ENCODE data around the gene LIMK1.
"Not testable (repeated sequence)": the region's sequence is repeated elsewhere in the genome, so short reads cannot be mapped to it uniquely, and the experiment has no call there.

The LIMK1 gene

DNA sequence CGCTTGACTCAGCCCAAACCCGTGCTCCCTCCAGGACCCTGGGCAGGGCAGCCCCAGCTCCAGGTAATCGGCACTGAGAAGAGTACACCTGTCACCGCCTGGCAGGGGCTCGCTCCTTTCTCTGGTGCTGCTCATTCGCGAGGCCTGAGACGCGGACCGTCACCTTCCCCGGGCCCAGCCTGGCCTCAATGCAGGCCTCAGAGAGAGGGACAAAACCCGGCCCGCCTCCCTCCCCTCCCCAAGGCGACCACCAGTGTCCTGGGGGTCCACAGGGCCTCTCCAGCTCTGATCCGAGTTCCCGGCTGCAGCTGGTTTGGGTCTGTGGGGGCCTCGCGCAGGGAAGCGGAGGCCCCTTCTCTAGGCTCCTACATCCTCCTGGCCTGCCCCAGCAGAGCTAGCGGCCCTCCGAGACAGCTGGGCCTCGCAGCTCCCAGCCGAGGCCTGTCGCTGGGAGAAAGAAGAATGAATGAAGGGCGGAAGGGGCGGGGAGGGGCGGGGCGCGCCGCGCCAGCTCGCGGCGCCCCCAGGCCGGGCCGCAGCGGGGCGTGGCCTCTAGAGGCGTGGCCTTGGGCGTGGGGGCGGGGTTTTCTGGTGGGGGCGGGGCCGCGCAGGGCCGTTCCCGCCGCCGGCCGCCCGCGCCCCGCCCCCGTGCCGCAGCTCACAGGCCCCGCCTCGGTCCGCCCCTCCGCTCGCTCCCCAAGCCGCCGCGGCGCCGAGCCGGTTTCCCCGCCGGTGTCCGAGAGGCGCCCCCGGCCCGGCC is at the start of gene LIMK1:
Gene LIMK1 (plus strand): TSS at position 688 of the 760 bp plus-strand sequence. CDS start 187 bp downstream, outside the sequence.
- peak; percentile 82 to 83 for DNase-seq

DNA sequence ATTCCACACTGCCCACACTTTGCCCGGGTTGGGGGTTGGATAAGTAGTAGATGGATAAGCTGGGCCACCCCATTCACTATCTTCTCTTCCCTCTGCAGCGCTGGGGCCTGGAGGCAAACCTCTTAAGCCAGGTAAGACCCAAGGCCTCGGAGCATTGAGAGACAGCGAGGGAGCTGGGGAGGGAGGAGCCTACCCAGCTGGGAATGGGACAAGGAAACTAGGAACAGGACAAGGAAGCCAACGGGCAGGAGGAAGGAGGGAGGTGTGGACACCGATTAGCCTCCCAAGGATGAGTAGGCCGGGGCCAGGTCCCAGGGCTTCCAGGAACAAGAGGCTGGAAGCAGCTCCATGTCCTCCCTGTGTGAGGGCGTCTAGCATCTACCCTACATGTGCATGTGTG is 46.0 kb upstream of the LIMK1 start:
- no peak for DNase-seq

DNA sequence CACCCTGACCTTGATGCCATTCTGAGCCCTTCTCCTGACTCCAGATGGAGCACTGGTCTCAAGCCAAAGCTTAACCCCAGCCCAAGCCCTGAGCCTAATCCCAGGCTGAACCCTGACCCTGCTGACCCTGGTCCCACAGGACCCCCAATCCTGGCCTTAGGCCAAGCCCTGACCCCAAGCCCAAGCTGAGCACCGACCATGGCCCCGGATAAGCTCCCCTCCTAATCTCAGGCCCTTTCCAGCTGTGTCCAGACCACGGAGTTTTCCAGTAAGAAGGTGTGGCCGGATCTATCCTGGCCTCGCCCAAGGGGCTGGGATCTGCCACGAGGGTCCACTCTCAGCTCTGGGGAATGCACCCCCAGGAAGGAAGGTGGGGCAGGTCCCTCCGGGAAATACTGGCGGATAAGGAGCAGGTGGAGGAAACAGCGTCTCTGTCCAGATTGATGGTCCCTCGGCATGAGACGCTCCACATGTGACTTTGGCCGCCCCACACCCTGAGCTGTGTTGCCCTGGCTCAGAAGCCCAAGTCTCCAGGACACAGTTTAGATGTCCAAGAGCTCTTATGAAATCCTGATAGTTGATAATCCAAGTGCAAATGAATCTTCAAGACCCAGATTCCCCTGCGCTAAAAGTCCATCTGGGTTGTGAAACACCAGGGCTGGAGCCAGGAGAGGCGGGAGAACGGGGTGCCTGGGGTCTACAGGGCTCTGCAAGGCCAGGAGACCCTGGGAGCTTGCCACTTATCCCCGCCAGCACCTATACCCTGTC is 45.2 kb upstream of the LIMK1 start:
- no peak for DNase-seq

DNA sequence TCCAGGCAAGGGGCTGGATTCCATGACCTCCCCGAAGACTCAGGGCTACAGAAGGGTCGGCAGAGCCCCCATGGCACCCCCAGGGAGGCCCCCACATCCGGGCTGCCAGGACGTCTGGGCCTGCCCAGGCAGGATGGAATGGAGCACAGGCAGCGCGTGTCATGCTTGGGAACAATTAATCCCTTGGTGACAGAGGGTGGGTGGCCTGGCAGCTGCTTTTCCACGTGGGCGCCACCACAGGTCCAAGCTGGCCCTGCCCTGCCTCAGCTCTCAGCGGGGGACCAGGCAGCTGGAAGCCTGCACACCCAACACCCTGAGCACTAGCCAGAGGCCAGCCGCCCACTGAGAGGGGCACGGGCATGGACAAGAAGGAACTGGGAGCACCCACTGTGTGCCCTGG is 44.3 kb upstream of the LIMK1 start:
- DNase-seq, result no peak

DNA sequence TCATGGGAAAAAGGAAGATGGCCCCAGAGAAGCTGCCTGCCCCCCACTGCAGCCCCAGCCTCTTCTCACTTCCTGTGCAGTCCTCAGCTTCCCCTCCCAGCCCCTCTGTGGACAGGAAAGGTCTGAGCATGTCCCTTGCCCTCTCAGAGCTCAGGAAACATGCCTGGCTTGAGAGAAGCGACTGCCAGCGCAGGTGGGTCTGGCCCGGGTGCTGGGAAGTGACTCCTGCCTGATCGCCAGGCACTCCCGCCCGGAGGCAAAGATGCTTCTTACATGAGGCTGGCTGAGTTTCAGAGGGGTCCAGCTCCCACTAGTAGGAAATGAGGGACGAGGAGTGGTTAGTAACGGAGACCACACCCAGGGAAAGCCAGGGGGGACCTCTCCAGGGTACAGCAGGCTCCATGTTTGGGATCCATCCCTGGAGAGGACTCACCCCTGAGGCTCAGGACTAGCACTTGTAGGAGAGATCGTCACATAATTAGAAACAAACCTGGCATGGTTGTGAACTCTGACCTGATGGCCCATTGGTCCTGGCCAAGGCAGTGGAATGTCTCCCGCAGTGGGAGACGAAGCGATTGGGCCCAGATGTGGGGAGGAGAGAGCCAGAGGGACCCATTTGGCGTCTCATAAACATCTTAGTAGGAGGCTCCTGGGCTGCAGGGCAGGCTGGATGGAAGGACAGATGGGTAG is 43.4 kb upstream of the LIMK1 start:
- no peak for DNase-seq

DNA sequence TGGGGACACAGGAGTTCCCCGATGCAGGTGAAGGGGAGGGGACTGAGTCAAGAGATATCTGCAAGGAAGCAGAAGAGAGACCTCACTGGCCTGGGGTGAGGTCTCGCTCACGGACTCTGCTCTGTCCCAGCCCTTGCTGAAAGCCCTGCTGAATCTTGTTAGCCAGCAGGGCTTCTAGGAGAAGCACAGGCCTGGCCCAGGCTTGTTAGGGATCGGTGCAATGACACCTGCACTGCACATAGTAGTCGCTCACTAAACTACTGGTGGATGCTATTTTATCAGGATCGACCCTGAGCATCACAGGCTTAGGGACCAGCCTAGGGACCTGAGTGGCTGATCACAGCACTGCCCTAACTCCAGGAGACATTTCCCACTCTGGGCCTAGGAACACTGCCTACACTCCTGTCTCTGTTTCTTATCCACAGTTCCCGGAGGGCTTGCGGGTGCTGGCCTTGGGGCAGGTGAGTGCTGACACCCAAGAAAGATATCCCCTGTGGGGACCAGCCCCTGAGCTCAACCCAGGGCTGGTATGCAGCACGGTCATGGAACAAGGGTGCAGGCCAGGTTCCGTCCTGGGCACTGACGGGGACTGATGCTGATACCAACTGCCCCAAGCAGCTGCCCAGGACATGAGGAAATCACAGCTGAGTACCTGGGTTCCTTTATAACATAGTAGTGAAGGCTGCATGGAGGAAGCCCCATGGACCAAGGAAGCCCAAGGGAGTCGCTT is 42.6 kb upstream of the LIMK1 start:
- DNase-seq, result no peak

DNA sequence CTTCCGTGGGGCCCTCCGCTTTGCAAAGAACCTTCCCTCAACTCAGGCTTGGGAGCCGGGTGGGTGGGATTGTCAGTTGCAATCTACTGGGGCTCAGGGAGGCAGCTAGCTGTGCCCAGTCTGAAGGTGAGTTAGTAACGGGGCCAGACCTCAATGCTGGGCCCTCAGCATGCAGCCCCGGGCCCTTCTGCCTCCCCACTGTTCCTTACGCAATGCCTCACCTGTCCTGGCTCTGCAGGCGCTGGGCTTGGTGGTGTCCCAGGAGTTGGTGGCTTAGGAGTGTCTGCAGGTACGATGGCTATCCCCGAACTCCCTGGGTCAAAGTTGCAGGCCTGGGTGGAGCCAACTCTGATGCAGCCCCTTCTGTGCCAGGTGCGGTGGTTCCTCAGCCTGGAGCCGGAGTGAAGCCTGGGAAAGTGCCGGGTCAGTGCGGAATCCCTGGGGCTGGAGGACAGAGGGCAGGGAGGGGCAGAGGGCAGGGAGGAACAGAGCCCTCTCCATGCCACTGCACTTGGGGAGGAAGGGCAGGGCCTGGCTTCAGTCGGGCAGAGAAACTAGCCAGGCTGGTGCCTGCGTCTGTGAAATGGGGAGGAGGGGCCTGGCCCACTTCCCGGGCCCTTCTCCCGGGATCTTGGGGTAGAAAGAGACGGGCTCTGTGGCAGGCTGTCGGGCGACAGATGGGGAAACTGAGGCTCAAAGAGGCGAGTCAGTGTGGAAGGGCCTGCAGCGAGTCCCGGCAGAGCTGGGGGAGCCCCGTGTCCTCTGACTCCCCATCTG is 40.7 kb upstream of the LIMK1 start:
- DNase-seq, result no peak

DNA sequence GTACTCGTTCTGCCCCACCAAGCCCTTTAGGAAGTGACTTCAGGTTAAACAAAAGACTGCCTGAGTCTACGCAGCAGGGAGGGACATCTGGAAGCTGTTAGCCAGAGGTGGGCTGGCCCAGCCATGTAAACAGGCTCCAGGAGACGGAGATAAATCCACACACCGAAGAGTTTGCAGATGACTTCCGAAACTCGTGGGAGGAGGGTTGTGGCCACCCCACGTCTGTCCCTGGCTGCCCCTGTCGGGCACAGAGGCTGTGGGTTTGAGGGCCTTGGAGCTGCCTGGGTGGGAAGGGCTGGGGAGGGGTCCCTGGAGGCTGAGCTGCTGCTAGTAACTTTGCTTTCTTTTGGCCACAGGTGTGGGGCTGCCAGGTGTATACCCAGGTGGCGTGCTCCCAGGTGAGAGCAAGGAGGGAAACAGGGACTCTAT is 40.1 kb upstream of the LIMK1 start:
- no peak for DNase-seq

DNA sequence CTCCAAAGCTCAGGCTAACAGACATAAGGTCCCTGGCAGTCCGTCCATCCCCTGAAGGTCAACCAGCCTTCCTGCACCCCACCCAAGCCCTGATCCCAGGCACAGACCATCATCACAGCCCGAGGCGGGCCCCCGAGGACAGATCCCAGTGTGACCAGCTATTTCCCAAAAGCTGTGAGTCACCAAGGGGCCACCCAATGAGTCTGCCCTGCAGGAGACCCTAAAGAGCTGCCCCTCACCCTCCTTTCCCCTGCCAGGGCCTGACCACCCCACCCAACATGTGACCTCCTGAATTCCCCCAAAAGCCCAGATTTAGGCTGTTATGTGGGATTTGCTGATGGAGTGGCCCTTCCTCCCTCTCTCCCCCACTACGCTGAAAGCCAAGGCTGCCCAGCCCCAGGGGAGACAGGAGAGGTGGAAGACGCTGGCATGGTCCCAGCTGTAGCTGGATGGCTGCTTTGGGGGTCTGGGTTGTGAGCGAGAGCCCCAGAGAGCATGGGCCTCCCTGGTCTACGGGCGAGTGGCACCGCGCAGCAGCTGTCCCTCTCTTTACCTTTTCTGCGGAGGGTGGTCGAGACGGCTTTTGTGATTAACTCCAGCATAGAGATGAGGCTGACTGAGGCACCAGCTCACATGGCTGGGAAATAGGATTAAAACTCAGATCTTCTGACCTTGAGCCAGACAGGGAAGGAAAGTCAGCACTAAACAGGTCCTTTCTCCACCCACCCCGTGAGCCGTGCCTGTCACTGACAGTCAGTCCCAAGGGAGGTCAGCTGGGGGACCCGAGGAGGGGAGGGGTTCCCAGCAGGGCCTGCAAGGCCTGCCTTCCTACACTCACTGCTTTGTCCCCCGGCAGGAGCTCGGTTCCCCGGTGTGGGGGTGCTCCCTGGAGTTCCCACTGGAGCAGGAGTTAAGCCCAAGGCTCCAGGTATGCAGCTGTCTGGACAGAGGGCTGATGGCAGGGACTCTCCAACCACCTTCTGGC is 38.9 kb upstream of the LIMK1 start:
- no peak for DNase-seq

DNA sequence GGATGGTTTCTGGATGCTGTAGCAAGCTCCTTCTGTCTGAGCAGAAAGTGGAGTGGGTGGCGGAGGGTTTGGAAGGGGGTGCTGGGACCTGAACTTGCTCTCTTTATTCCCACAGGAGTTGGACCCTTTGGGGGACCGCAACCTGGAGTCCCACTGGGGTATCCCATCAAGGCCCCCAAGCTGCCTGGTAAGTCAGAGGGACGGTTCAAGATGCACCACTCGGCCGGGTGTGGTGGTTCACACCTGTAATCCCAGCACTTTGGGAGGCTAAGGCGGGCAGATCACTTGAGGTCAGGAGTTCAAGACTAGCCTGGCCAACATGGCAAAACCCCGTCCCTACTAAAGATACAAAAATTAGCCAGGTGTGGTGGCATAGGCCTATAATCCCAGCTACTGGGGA is 37.0 kb upstream of the LIMK1 start:
- DNase-seq, result not testable (repeated sequence)

DNA sequence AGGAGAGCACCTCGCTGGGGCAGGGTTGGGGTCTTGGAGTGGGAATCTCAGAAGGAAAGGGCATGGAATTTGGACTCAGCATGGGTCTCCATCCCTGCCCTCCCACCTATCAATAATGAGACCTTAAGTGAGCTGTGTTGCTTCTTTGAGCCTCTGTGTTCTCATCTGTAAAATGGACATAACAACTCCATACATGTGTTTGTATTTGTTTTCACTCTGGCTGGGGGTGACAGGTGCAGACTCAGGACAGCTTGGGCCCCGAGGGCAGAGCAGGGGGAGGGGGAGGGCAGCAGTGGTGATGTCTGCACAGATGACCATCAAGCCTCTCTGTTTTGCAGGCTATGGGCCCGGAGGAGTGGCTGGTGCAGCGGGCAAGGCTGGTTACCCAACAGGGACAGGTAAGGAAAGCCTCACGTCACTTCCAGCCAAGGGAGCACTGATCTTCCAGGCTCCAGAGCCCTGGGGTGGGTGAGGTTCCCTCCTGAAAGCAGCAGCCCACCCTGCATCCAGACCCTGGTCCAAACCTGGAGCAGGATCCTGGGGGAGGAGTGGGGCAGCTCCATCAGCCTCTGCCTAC is 35.7 kb upstream of the LIMK1 start:
- DNase-seq, result no peak

DNA sequence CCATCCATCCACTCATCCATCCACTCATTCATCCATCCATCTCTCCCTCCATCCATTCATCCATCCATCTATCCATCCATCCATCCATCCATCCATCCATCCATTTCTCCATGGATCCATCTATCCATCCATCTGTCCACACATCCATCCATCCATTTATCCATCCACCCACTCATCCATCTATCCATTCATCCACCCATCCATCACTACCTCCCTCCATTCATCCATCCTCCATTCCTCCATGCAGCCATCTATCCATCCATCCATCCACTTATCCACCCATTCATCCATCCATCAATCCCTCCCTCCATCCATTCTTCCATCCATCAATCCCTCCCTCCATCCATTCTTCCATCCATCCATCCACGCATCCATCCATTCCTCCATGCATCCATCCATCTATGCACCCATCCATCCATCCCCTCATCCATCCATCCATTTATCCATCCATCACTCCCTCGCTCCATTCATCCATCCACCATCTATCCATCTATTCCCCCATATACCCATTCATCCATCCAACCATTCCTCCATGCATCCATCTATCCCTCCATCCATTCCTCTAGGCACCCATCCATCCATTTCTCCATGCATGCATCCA is 34.5 kb upstream of the LIMK1 start:
- no peak for DNase-seq

DNA sequence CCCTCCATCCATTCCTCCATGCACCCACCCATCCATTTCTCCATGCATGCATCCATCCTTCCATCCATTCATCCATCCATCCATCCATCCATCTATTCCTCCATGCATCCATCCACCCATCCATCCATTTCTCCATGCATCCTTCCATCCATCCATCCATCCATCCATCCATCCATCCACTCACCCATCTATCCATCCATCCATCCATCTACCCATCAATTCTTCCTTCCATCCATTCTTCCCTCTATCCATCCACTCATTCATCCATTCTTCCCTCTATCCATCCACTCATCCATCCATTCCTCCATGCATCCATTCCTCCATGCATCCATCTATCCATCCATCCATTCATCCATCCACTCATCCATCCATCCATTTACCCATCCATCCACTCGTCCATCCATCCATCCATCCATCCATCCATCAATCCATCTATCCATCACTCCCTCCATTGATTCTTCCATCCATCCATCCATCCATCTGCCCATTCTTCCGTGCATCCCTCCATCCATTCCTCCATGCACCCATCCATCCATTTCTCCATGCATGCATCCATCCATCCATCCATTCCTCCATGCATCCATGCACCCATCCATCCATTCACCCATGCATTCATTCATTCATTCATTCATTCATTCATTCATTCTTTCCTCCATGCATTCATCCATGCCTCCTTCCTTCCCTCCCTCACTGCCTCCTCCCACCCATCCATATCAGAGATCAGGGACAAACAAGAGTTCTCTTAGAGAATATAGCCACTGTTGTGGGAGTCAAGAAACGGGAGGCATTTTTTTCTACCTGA is 33.4 kb upstream of the LIMK1 start:
- no peak for DNase-seq

DNA sequence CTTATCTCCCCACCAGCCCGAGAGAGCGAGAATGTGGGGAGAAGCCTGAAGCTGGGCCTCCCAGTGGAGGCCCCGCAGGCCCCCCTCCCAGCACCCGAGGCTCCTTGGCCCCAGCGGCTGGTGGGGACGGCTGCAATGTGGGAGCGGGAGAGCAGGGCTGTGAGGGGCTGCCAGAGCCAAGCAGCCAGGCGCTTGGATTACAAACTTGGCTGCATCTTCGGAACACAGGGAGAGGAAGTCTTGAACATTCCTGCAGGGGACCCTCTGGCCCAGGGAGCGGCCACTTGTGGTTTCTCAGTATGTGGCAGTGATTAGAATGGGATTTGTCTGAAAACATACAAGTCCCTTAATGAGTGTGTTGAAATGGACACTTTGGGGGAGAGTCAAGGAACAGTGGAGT is 32.4 kb upstream of the LIMK1 start:
- DNase-seq, result no peak

DNA sequence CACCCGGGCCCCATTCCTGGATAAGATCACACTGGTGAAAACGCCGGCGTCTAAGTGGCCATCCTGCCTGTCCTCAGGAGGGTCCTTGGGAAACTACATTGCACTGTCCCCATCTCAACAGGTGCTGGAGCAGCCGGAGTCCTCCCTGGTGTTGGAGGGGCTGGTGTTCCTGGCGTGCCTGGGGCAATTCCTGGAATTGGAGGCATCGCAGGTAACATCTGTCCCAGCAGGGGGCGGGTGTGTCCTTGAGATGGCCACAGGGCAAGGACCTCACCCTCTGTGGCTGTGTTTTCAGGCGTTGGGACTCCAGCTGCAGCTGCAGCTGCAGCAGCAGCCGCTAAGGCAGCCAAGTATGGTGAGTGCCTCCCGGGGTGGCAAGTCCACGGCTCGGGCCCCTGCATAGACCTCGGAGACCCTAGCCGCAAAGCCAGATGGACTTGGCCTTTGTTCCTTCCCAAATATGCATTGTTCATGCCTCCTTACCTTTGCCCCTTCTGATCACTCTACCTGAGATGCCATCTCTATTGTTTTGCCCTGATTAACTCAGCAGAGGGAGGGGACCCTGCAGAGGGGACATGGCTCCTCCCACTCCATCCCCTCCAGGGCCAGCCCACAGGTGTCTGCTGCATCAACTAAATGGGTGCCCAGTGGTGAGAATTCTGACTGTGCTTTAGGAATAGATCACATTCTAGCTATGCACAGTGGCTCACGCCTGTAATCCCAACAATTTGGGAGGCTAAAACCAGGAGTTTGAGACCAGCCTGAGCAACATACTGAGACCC is 31.8 kb upstream of the LIMK1 start:
- peak in 1 of 2 donors; percentile 27 for DNase-seq

DNA sequence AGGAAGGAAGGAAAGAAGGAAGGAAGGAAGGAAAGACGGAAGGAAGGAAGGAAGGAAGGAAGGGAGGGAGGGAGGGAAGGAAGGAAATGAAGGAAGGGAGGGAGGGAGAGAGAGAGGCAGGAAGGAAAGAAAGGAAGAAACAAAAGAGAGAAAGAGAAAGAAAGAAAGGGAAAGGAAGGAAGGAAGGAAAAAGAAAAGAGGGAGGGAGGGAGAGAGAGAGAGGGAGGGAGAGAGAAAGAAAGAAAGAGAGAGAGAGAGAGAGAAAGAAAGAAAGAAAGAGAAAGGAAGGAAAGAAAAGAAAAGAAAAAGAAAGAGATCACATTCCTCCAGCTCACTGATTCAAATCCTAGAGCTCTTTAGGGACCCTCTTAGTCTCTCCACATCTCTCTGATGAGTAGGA is 31.0 kb upstream of the LIMK1 start:
- DNase-seq, result no peak

DNA sequence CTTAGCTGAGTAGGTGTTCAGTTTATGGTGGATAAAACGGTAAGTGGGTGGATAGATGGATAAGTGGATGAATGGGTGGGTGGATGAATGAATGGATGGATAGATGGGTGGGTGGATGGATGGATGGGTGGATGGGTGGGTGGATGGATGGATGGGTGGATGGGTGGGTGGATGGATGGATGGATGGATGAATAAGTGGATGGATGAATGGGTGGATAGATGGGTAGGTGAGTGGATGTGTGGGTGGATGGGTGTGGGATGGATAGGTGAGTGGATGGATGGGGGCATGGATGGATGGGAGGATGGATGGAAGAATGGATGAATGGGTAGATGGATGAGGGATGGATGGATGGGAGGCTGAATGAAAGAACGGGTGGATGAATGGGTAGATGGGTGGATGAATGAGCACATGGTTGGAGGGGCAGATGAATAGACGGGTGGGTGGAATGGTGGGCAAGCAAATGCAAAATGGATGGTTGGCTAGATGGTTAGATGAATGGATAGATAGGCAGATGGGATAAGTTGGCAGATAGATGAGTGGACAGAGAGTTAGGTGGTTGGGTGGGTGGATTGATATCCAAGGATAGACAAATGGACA is 29.9 kb upstream of the LIMK1 start:
- DNase-seq, result no peak
